HG03280 (cell line): ENCODE data around the gene APLP1.
"Not testable (repeated sequence)": the region's sequence is repeated elsewhere in the genome, so short reads cannot be mapped to it uniquely, and the experiment has no call there.

ENCODE experiments used
- ATAC-seq: cut with Tn5 transposase; IDR thresholded peaks from one replicate; pipeline ENCODE4 v1.9.1; 2021; ENCODE audit warnings: mild to moderate bottlenecking, moderate library complexity; ENCODE audit not compliant: unreplicated experiment

The APLP1 gene

GRCh38 chr19:35852029-35852780 is 16.2 kb upstream of the APLP1 start, which contains the start of gene NPHS1:
Gene NPHS1 (minus strand): TSS chr19:35852504. CDS start chr19:35851837, 667 bp downstream.
- no peak for ATAC-seq

- no peak for ATAC-seq
Observed at GRCh38 chr19:35853038-35853756, 15.2 kb upstream of the APLP1 start.

GRCh38 chr19:35856546-35857149 is 11.7 kb upstream of the APLP1 start, which contains the start of gene KIRREL2:
Gene KIRREL2 (plus strand): TSS chr19:35856911. CDS start chr19:35857120, 209 bp downstream.
- no peak for ATAC-seq

- ATAC-seq: no peak
Observed at GRCh38 chr19:35858311-35858710, 10.1 kb upstream of the APLP1 start.

- ATAC-seq: no peak
Observed at GRCh38 chr19:35859414-35859813, 9.0 kb upstream of the APLP1 start.

- ATAC-seq: no peak
Observed at GRCh38 chr19:35860436-35860817, 7.9 kb upstream of the APLP1 start.

- no peak for ATAC-seq
Observed at GRCh38 chr19:35860818-35861639, 7.3 kb upstream of the APLP1 start.

GRCh38 chr19:35861640-35862160 is 6.7 kb upstream of the APLP1 start:
- ATAC-seq: no peak

- ATAC-seq: no peak
Observed at GRCh38 chr19:35862528-35862927, 5.8 kb upstream of the APLP1 start.

GRCh38 chr19:35863018-35863417 is 5.4 kb upstream of the APLP1 start:
- no peak for ATAC-seq

GRCh38 chr19:35868823-35869326 is 501 bp downstream of the APLP1 start:
- no peak for ATAC-seq

- ATAC-seq: no peak
Observed at GRCh38 chr19:35869327-35870123, 1.2 kb downstream of the APLP1 start.

- not testable (repeated sequence) for ATAC-seq
Observed at GRCh38 chr19:35870124-35870736, 1.9 kb downstream of the APLP1 start.

GRCh38 chr19:35870798-35871197 is 2.4 kb downstream of the APLP1 start:
- no peak for ATAC-seq

- ATAC-seq: no peak
Observed at GRCh38 chr19:35871611-35872010, 3.2 kb downstream of the APLP1 start.

GRCh38 chr19:35872180-35872579 is 3.8 kb downstream of the APLP1 start:
- ATAC-seq: no peak

- ATAC-seq: no peak
Observed at GRCh38 chr19:35874392-35874930, 6.1 kb downstream of the APLP1 start.

- no peak for ATAC-seq
Observed at GRCh38 chr19:35879068-35879467, 10.7 kb downstream of the APLP1 start.

GRCh38 chr19:35879770-35880317 is 11.5 kb downstream of the APLP1 start:
- no peak for ATAC-seq
